ENCODE data around the gene GLRA1.
A peak's percentile ranks its signal among the peaks of the same experiment; 100 is the strongest.

The GLRA1 gene

GRCh38 chr5:151924564-151925301, at the start of gene GLRA1:
Gene GLRA1, minus strand, starts transcription at chr5:151924851. Its CDS starts 302 bp downstream, at chr5:151924549.
- no peak for DNase-seq

DNA sequence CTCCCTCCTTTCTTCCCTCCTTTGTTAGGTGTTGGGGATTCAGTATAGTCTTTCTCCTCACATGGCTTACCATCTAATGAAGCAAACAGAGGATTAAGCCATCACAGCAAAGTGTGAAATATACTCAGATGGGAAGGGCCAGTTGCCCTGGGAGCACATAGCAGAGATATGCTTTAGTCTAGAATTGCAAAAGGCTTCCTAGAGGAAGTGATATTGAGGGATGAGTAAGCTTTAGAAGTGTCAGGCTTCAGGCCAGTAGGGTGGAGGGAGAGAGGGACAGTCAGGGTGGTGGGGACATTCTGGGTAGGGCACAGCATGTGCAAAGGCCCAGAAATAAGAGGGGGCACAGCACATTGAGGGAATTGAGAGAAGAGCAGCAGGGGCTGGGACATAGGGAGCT, 46.2 kb upstream of the GLRA1 start:
- no peak for DNase-seq

GRCh38 chr5:151967865-151968264, 43.2 kb upstream of the GLRA1 start:
- no peak for DNase-seq

DNA sequence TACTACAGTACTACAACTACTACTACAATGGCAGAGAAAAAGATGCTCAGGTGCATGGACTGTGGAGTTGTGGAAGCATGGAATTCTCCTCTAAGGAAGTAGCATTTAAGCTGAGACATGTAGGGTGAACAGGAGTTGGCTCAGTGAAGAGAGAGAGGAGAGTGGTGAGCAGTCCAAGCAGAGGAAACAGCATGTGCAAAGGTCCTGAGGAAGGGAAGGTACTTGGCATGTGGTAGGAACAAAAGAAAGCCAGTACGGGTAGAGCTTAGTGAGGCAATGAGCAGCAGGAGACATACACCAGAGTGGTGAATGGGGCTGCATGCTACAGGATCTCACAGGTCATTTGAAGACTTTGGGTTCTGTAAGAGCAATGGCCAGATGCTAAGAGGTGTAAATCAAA, 41.4 kb upstream of the GLRA1 start:
- DNase-seq = no peak

DNA sequence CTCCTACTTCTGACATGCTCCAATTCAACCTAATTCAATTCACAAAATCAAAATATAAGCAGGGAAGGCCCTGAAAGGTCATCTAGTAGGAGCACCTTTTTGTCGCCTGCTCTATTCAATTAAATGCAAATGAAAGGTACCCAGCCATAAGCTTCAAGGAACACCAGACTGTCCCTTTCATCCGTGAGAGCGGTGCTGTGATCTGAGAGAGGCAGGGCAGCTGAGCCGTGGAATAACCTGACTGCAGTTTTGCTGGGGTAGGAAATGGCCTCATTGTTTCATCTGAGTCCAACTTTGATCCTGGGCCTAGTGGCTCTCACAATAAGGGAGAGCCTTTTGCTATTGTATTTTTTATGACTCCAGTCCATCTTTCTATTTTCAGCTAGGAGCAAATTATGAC, 39.8 kb upstream of the GLRA1 start:
- no peak for DNase-seq

GRCh38 chr5:151961557-151961956, 36.9 kb upstream of the GLRA1 start:
- DNase-seq = no peak

DNA sequence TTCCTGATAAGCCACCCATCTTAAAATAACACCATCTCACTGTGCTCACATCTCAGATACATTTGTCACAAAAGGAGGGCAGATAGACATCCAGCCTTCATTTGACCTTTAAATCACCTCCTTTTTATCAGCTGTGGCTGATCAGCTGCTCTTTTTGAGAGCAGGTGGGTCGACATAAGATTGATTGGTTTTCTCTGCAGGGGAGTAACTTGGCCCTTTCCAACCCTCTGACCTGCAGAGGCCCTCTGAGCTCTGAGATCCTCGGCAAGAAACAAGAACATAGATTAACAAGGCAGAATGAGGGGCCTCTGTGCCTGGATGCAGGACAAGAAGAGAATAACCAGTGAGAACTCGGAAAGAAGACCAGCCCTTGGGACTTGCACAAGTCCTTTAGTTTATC, 33.5 kb upstream of the GLRA1 start:
- DNase-seq = no peak

DNA sequence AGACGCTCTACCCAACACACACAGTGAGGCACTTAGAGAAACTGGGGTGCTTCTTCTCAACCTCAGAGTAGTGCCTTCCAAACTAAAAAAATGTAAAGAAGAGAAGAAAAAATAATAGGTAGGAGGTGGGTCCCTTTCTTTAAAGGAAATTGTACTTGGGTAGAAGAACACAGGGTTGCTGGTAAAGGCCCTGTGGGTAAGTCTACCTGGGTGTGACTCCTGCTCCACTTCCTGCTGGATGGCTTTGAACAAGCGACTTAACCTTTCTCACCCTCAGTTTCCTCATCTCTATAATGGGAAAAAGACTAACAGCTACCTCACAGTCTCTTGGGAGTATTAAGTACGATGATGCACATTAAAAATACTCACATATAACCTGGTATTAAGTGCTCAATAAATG, 32.1 kb upstream of the GLRA1 start:
- DNase-seq = no peak

GRCh38 chr5:151954255-151954654, 29.6 kb upstream of the GLRA1 start:
- DNase-seq = no peak

- DNase-seq = no peak
Measured at GRCh38 chr5:151953833-151954232, 29.2 kb upstream of the GLRA1 start.

- no peak for DNase-seq
Measured at GRCh38 chr5:151952238-151952637, 27.6 kb upstream of the GLRA1 start.

DNA sequence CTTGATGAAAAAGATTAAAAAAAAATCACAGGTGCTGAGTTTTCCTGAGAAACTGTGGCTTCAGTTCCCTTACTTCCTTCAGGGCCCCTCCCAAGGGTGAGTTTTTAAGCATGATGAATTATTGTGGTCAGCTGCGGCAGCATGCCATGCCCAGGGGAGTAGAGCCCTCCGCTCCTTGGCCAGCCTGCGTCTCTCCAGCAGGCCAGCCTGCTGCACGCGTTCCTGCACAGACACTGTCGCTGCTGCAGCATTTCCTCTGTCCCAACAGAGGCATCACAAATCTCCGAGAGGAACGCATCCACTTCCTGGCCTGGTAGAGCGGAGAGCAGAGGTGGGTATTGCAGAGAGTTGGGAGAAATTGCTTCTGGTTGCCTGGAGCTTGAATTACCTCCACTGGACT, 26.1 kb upstream of the GLRA1 start:
- no peak for DNase-seq

- DNase-seq = no peak
Measured at GRCh38 chr5:151949701-151950308, 25.2 kb upstream of the GLRA1 start.

- DNase-seq = no peak
Measured at GRCh38 chr5:151949113-151949512, 24.5 kb upstream of the GLRA1 start.

GRCh38 chr5:151947931-151948608, 23.4 kb upstream of the GLRA1 start:
- no peak for DNase-seq

GRCh38 chr5:151937851-151938250, 13.2 kb upstream of the GLRA1 start:
- no peak for DNase-seq

- DNase-seq = no peak
Measured at GRCh38 chr5:151935135-151935695, 10.6 kb upstream of the GLRA1 start.

DNA sequence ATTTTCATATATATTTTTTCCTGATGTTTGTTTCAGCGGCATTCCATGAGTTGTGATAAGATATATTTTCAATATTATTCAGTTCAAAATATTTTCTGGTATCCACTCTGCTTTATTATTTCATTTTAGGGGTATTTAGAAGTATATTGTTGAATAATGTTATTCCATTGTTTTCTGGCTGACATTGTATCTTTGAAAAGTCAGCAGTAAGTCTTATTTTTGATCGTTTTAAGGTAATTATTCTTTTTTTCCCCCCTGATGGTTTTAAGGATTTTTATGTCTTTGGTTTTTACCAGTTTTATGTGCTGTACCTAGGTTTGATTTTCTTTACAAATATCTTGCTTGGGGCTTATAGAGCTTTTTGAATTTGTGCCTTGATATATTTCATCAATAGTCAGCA, 6.6 kb upstream of the GLRA1 start:
- DNase-seq = no peak

DNA sequence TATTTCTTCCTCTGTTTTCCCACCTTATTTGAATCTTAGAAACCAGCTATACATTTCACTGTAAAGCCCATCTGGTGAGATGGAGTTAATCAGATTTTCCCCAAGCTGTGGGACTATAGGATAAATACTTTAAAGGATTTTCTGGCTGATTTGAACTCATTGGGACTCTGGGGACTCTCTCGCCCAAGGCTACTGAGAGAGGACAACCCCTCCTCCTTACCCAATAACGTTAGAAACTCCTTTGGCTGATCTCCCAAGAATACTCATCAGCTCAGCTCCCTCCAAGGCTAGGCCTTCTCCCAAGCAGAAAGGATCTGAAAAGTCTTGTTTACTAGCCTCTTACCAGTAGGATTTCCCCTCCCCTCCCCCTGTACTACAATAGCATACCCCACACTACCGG, 1.5 kb upstream of the GLRA1 start:
- DNase-seq = no peak

- no peak for DNase-seq
Measured at GRCh38 chr5:151925340-151925739, 689 bp upstream of the GLRA1 start.

DNA sequence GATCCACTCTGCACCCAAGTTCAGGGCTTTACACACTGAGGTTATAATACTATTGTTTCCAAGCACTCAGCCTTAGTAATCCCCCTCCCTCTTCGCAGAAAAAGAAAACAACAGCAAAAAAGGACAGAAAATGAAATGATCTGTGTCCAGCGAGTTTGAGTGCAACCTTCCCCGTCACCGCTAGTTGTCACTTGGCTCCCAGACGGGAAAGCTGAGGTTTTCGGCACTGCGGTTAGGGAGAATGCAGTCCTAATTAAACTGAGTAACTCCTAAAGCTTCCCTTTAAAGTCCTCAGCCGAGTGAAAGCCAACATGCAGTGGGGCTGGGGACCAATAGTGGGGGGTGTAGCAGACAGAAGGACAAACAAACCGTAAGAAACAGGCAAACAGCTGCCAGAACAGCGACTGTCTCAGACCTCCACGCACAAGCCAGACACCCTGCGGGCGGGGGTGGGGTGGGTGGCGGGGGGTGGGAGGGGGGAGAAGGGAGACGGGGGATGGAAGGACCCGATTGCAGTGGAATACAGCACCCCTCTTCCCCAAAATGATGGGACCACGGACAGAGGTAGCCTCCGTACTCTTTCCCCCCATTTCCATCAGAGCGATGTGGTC, 680 bp downstream of the GLRA1 start:
- DNase-seq = peak; percentile 38

GRCh38 chr5:151921916-151922315, 2.7 kb downstream of the GLRA1 start:
- no peak for DNase-seq

DNA sequence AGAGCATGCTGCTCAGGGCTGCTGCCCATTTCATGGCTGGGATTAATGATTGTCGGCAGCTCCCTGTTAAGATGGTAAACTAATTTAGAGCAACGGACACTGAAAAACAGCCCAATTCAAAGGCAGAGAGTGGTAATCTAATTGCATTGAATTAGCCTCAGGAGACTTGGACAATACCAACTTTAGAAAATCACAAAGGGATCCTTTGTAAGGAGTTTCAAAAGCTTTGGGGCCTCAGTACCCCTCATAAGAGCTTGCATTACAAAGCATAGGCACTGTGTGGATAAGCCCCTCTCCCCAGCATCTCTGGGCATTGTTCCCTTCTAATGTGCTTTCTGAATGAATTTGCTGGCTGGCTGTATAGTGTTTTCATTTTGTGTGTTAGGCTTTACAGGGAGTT, 6.7 kb downstream of the GLRA1 start:
- no peak for DNase-seq

- DNase-seq = no peak
Measured at GRCh38 chr5:151913425-151913824, 11.2 kb downstream of the GLRA1 start.
